Measurements from ENCODE around the gene GPR55.

GRCh38 chr2:230942371-230942770, 17.3 kb upstream of the GPR55 start:
- TF ChIP-seq EZH2 (IDR thresholded peaks at IDR 0.05; ENCODE audit: borderline replicate concordance, low read depth, low read length, poor library complexity, severe bottlenecking) = no peak
- no peak for TF ChIP-seq CTCF (conservative IDR thresholded peaks at IDR 0.05; ENCODE audit: low read depth, low read length)

All from A673 (cell line).